Left cardiac atrium (tissue), 4 donors: ENCODE data around the gene KLK13. TPM values are rescaled to one million over a fixed set of nuclear protein-coding genes. Genes with fewer than 3 reads are reported as not detected.

ENCODE experiments used
- ATAC-seq, 2 donors: fragments of 200-7000 bp; cut with Tn5 transposase; one replicate each; pipeline ENCODE4 v1.9.1; 2020; ENCODE audit warnings: mild to moderate bottlenecking in 2 of 2, moderate library complexity in 2 of 2
- DNase-seq: peaks from one replicate; pipeline ENCODE4 v3.0.0-alpha.2; 2020
- intact Hi-C, 2 donors: fragments of 100-400 bp; cut with DNase I; formaldehyde crosslinking; loops; one replicate each; pipeline versions ENCODE4 v1.14.1 to v1.15.1; 2022 to 2023
- total RNA-seq, 2 donors: library from RNA; stranded (reverse); fragmentation: NEBNext Ultra II Directional; extraction: Animal tissue kit (Norgen Biotek cat#: 25700); gene quantifications; one replicate each; pipeline ENCODE4 v1.2.1, GENCODE V29; 2021
- donor health status: DM: no; HTN: yes; CAD: no.
- donor health status: DM: no; HTN: yes; CAD: no; lungs with severe emphysema.
- donor health status: DM: yes; HTN: yes; CAD: no.
- donor health status: Dilated cardiomyopathy.

The KLK13 gene
- total RNA-seq, 2 donors from 2014 or later = 0.65 TPM; not detected in 1

- intact Hi-C loops = no loop called here
- no peak for ATAC-seq
- DNase-seq = no peak
These were observed 28.8 kb upstream of the KLK13 start for GRCh38 chr19:51093510-51094345.

GRCh38 chr19:51093101-51093500 lies 28.2 kb upstream of the KLK13 start:
- no peak for DNase-seq
- ATAC-seq = no peak
- intact Hi-C loops = no loop called here

DNA sequence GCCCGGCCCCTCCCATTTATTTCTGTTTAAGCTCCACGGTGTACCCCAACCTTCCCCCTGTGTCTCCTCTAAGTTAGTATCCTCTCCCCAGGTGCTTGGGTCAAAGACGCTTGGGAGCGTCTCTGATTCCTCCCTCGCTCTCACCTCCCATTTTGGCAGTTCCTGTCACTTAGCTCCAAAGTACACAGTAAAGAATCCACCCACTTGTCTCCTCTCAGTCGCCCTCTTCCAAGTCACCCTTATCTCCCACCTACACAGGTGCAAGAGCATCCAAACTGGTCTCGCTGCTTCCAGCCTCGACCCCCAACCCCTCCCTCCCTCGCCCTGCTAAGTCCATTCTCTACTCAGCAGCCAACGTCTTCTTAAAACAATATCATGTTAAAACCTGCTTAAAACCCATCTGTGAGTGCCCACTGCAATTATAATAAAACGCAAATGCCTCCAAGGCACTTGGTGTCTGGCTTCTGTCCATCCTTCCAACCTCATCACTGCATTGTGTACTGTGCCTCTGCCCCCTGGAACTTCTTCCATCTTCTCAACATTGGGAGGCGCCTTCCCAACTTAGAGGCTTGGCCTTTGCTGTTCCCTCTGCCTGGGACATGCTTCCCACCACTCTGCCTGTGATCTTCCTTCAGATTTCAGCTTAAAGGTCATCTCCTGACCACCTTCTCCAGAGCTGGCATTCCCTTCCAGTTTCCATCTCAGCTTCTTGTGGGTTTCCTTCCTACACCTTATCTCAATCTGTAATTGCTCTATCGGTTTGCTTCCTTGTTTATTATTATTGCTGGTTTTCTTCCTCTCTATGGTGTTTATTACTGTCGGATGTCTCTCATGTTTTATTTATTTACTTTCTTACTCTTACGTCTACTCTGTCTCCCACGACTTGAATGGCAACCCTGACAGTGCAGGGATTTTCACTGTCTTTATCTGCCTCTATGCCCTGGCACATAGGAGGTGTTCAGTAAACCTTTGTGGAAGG lies 27.3 kb upstream of the KLK13 start:
- no peak for ATAC-seq
- intact Hi-C loops = no loop called here
- DNase-seq = no peak

DNA sequence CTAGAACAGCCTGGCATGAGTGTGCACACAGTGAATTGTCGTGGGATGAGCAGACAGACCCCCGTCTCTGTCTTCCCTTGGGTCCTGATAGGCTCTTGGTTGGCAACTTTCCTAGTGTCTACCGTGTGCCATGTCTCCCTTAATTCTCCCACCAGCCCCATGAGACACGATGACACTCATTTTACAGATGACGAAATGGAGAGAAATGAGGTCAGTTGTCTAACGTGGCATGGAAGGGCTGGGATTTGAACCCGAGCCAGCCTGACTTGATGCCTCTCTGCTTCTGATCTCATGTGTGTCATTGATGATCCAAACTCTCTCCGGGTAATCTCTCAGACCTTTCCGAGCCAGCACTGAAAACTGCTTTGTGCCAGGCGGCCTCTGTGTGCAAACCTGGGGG lies 26.2 kb upstream of the KLK13 start:
- intact Hi-C loops = no loop called here
- ATAC-seq (no peak), DNase-seq (no peak)

DNA sequence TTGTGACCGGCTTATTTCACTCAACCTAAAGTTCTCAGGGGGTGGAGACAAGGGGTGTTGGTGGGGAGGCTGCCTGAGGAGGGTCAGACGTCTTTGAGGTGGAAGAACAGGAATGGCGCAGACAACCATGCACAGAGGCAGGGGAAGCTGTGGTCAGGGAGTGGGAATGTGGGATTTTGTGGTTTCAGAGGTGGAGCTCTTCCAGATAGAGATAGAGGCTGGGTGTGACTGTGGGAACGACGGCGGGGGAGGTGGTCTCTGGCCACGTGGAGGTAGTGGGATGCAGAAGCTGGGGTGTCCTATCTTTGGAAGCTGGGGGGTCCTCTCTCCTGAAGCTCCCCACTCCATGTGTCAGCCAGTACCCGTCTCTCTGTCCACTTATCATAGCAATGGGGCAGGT lies 25.6 kb upstream of the KLK13 start:
- DNase-seq = no peak
- intact Hi-C loops = no loop called here

DNA sequence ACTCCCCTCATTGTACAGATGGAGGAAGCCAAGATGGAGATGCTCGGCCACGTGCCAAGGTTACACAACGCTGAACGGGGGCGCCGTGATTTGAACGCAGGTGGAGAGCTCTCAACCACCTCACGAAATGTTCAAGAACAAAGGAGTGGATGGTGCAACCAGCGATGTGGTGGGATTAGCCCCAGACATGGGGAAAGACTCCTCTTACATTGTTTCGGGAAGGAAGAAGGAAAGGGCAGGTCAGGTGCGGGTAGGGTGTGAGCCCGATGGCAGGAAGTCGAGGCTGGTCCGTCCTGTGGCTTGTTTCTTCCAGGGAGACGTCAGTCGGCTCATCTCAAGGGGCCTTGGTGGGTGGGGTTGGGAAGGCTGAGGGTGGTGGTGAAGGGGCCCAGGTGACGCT lies 24.9 kb upstream of the KLK13 start:
- intact Hi-C loops = no loop called here
- ATAC-seq = no peak
- DNase-seq = no peak

More for the DNA sequence above, 25.6 kb upstream of the KLK13 start:
- no peak for ATAC-seq

- intact Hi-C loops = no loop called here
- no peak for DNase-seq
- no peak for ATAC-seq
These were observed 21.4 kb upstream of the KLK13 start for GRCh38 chr19:51086153-51086850.

- ATAC-seq (no peak), DNase-seq (no peak)
- intact Hi-C loops = no loop called here
These were observed 19.6 kb upstream of the KLK13 start for GRCh38 chr19:51084505-51084904.

DNA sequence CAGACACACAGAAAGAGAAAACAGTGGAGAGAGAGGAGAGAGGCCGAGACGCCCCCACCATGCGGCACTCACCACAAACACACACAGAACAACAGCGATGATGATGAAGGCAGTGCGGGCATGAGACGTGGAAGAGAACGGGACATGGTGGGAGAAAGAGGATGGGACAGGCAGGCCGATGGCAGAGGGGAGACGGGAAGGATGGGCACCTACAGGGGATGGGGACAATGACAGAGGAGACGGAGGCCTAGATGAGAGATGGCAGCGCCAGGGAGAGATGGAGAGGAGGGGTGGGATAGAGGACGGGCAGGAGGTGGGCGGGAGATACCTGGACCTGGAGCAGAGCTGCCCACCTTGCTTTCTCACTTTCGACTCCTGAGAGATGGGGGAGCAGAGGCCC lies 18.9 kb upstream of the KLK13 start:
- DNase-seq (no peak), ATAC-seq (no peak)
- intact Hi-C loops = no loop called here

- intact Hi-C loops = no loop called here
- ATAC-seq (no peak), DNase-seq (no peak)
These were observed 18.3 kb upstream of the KLK13 start for GRCh38 chr19:51083181-51083580.

- no peak for ATAC-seq
- intact Hi-C loops = no loop called here
- DNase-seq = no peak
These were observed 17.7 kb upstream of the KLK13 start, which contains the start of gene KLK14 for GRCh38 chr19:51082611-51083010. Gene KLK14, minus strand, starts transcription at chr19:51082887. Its CDS starts 273 bp downstream, at chr19:51082614.

DNA sequence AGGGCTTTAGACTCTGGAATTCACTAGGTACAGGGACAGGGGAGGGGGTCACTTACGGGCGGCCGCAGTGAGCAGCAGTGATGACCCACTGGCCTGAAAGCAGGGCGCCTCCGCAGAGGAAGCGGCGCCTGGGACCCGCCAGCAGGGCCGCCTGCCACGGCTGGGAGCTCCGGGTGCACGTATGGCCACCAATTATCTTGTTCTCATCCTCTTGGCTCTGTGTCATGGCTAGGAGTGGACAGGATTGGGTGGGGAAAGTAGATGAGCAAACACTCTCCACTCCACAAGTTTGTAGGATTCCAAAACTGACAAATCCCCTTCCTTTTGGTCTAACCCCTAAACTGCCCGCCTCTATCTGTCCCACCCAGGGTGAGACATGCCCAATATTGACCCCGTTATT lies 16.6 kb upstream of the KLK13 start:
- DNase-seq (no peak), ATAC-seq (no peak)
- intact Hi-C loops = no loop called here

GRCh38 chr19:51079481-51080110 lies 14.7 kb upstream of the KLK13 start:
- DNase-seq (peak; percentile 75), ATAC-seq (peak; percentile 67 to 92)
- intact Hi-C loops = no loop called here

GRCh38 chr19:51078731-51079130 lies 13.8 kb upstream of the KLK13 start:
- ATAC-seq (no peak), DNase-seq (no peak)
- intact Hi-C loops = no loop called here

- ATAC-seq = no peak
- intact Hi-C loops = no loop called here
- no peak for DNase-seq
These were observed 13.2 kb upstream of the KLK13 start for GRCh38 chr19:51078104-51078503.

DNA sequence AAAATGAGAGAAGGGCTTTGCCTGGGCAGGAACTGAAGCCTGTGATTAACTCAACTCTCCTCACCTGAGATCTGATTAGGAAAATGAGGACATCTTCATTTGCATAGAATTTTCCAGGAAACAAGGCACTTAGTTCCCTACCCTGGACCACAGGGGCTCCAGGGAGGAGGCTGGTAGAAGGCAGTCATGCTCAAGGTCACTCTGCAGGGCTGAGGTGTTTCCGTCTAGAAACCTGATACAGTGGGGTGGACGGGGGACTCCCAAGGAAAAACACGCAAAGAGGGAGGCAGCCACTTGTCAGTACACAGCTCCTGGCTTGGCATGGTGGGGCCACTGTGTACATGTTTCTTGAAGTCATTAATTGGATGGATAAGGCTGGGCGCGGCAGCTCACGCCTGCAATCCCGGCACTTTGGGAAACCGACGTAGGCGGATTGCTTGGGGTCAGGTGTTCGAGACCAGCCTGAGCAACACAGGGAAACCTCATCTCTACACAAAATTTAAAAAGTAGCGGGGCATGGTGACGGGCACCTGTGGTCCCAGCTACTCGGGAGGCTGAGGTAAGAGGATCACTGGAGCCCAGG lies 11.8 kb upstream of the KLK13 start:
- ATAC-seq (no peak), DNase-seq (no peak)
- intact Hi-C loops = no loop called here

- ATAC-seq = no peak
- intact Hi-C loops = no loop called here
- no peak for DNase-seq
These were observed 11.1 kb upstream of the KLK13 start for GRCh38 chr19:51075998-51076397.

GRCh38 chr19:51071095-51071405 lies 6.2 kb upstream of the KLK13 start:
- intact Hi-C loops = no loop called here
- DNase-seq (no peak), ATAC-seq (no peak)
